ENCODE data around the gene AGPAT3.

The AGPAT3 gene

GRCh38 chr21:43858806-43859648, 6.0 kb upstream of the AGPAT3 start:
- TF ChIP-seq CTCF (conservative IDR thresholded peaks at IDR 0.05), result no peak
- peak overlapping the region; percentile 80 for H3K27ac ChIP-seq

GRCh38 chr21:43859747-43860214, 5.2 kb upstream of the AGPAT3 start:
- no peak for TF ChIP-seq CTCF (conservative IDR thresholded peaks at IDR 0.05)
- H3K27ac ChIP-seq, result peak overlapping the region; percentile 80

- TF ChIP-seq CTCF (conservative IDR thresholded peaks at IDR 0.05), result no peak
- peak overlapping the region; percentile 80; the same call in 1 of the 2 replicates for H3K27ac ChIP-seq
Measured at GRCh38 chr21:43861706-43862105, 3.3 kb upstream of the AGPAT3 start.

- H3K27ac ChIP-seq, result peak overlapping the region; percentile 99
- TF ChIP-seq CTCF (conservative IDR thresholded peaks at IDR 0.05), result no peak
Measured at GRCh38 chr21:43864313-43864961, 586 bp upstream of the AGPAT3 start.

GRCh38 chr21:43865540-43866259, 677 bp downstream of the AGPAT3 start:
- TF ChIP-seq CTCF (conservative IDR thresholded peaks at IDR 0.05), result no peak
- peak overlapping the region; percentile 99 for H3K27ac ChIP-seq

- TF ChIP-seq CTCF (conservative IDR thresholded peaks at IDR 0.05), result no peak
- peak overlapping the region; percentile 99 for H3K27ac ChIP-seq
Measured at GRCh38 chr21:43866260-43866629, 1.2 kb downstream of the AGPAT3 start.
